Activated CD4-positive, alpha-beta T cell treated with anti-CD3 and anti-CD28 coated beads for 36 hours (primary cell): Measurements from ENCODE around the gene CCDC85A. TPM values are rescaled to one million over a fixed set of nuclear protein-coding genes. Genes with fewer than 3 reads are reported as not detected.

ENCODE experiments used
- ATAC-seq: fragments of 200-7000 bp; cut with Tn5 transposase; one replicate; pipeline ENCODE4 v1.10.0; 2021; ENCODE audit warnings: mild to moderate bottlenecking, moderate library complexity
- CTCF ChIA-PET: fragments of 350-600 bp; sonication (Branson Sonifier 250); formaldehyde crosslinking; loops from one replicate; lab custom pipeline; 2021; ENCODE audit warnings: antibody characterized with exemption; lab: Charles Lee
- POLR2A ChIA-PET: fragments of 350-600 bp; sonication (Branson Sonifier 250); formaldehyde crosslinking; loops from one replicate; lab custom pipeline; 2021; ENCODE audit warnings: antibody characterized with exemption, inconsistent platforms; lab: Charles Lee
- DNase-seq: peaks from one replicate; pipeline ENCODE4 v3.0.0-alpha.2; 2020
- H3K27ac Mint-ChIP-seq: one replicate; pipeline ENCODE4 v1.8.0; 2021; ENCODE audit warnings: mixed read lengths
- H3K27me3 Mint-ChIP-seq: one replicate; pipeline ENCODE4 v1.8.0; 2021; ENCODE audit warnings: mixed read lengths
- H3K36me3 Mint-ChIP-seq: one replicate; pipeline ENCODE4 v1.8.0; 2021; ENCODE audit warnings: low read depth, mixed read lengths
- H3K4me1 Mint-ChIP-seq: one replicate; pipeline ENCODE4 v1.8.0; 2021; ENCODE audit warnings: mixed read lengths
- H3K4me3 Mint-ChIP-seq: one replicate; pipeline ENCODE4 v1.8.0; 2021; ENCODE audit warnings: mild to moderate bottlenecking, moderate library complexity, mixed read lengths
- H3K9me3 Mint-ChIP-seq: one replicate; pipeline ENCODE4 v1.8.0; 2021; ENCODE audit warnings: low read depth, mixed read lengths
- intact Hi-C, 2 experiments: fragments of 100-400 bp; cut with DNase I in 1 of 2; cut with micrococcal nuclease in 1 of 2; formaldehyde crosslinking; loops; one replicate each; pipeline versions ENCODE4 v1.14.2 to v1.15.1; 2022 to 2024; cut with DNase I, micrococcal nuclease
- total RNA-seq, 2 experiments: library from RNA; stranded (reverse); gene quantifications; one replicate each; pipeline ENCODE4 v1.2.3, GENCODE V29; 2021

The CCDC85A gene
- total RNA-seq, 2 experiments from 2014 or later = not detected

- H3K4me3 Mint-ChIP-seq = no peak overlapping the region
- CTCF ChIA-PET = no interaction called here
- POLR2A ChIA-PET = no interaction called here
- ATAC-seq (no peak), DNase-seq (no peak)
- H3K27me3 Mint-ChIP-seq = no peaks in the 10 kb centered on the region
- no peak overlapping the region for H3K27ac Mint-ChIP-seq
- no peaks in the 10 kb centered on the region for H3K36me3 Mint-ChIP-seq
- H3K4me1 Mint-ChIP-seq = no peaks in the 10 kb centered on the region
- intact Hi-C loops = no loop called here
- peaks cover 3% of the 10 kb centered on the region for H3K9me3 Mint-ChIP-seq
These were observed 101.4 kb downstream of the CCDC85A start for GRCh38 chr2:56285224-56285623.

GRCh38 chr2:56286936-56287335 is 103.1 kb downstream of the CCDC85A start:
- Mint-ChIP-seq H3K27me3 (no peaks in the 10 kb centered on the region), H3K9me3 (peaks cover 3% of the 10 kb centered on the region), H3K4me3 (no peak overlapping the region), H3K36me3 (no peaks in the 10 kb centered on the region), H3K27ac (no peak overlapping the region), H3K4me1 (no peaks in the 10 kb centered on the region)
- intact Hi-C loops = no loop called here
- DNase-seq = no peak
- POLR2A ChIA-PET = no interaction called here
- CTCF ChIA-PET = no interaction called here
- ATAC-seq = no peak

GRCh38 chr2:56287508-56287907 is 103.7 kb downstream of the CCDC85A start:
- Mint-ChIP-seq H3K4me3 (no peak overlapping the region), H3K27ac (no peak overlapping the region), H3K9me3 (peaks cover 3% of the 10 kb centered on the region), H3K36me3 (no peaks in the 10 kb centered on the region), H3K4me1 (no peaks in the 10 kb centered on the region), H3K27me3 (no peaks in the 10 kb centered on the region)
- ChIA-PET POLR2A (no interaction called here), CTCF (no interaction called here)
- no peak for DNase-seq
- ATAC-seq = no peak
- intact Hi-C loops = no loop called here

- no peak overlapping the region for H3K4me3 Mint-ChIP-seq
- ChIA-PET POLR2A (no interaction called here), CTCF (no interaction called here)
- DNase-seq (no peak), ATAC-seq (no peak)
- no peaks in the 10 kb centered on the region for H3K4me1 Mint-ChIP-seq
- H3K9me3 Mint-ChIP-seq = peaks cover 3% of the 10 kb centered on the region
- no peaks in the 10 kb centered on the region for H3K36me3 Mint-ChIP-seq
- no peaks in the 10 kb centered on the region for H3K27me3 Mint-ChIP-seq
- no peak overlapping the region for H3K27ac Mint-ChIP-seq
- intact Hi-C loops = no loop called here
These were observed 104.2 kb downstream of the CCDC85A start for GRCh38 chr2:56287974-56288373.

- H3K27ac Mint-ChIP-seq = no peak overlapping the region
- H3K27me3 Mint-ChIP-seq = no peaks in the 10 kb centered on the region
- ChIA-PET CTCF (no interaction called here), POLR2A (no interaction called here)
- no peak overlapping the region for H3K4me3 Mint-ChIP-seq
- ATAC-seq (no peak), DNase-seq (no peak)
- H3K36me3 Mint-ChIP-seq = no peaks in the 10 kb centered on the region
- H3K4me1 Mint-ChIP-seq = no peaks in the 10 kb centered on the region
- intact Hi-C loops = no loop called here
- H3K9me3 Mint-ChIP-seq = peaks cover 5% of the 10 kb centered on the region
These were observed 105.2 kb downstream of the CCDC85A start for GRCh38 chr2:56288838-56289580.

- no peak overlapping the region for H3K27ac Mint-ChIP-seq
- no peaks in the 10 kb centered on the region for H3K4me1 Mint-ChIP-seq
- intact Hi-C loops = no loop called here
- ChIA-PET POLR2A (no interaction called here), CTCF (no interaction called here)
- H3K9me3 Mint-ChIP-seq = peaks cover 2% of the 10 kb centered on the region
- H3K36me3 Mint-ChIP-seq = no peaks in the 10 kb centered on the region
- no peak overlapping the region for H3K4me3 Mint-ChIP-seq
- ATAC-seq (no peak), DNase-seq (no peak)
- no peaks in the 10 kb centered on the region for H3K27me3 Mint-ChIP-seq
These were observed 107.9 kb downstream of the CCDC85A start for GRCh38 chr2:56291711-56292110.

GRCh38 chr2:56292951-56293350 is 109.2 kb downstream of the CCDC85A start:
- ChIA-PET CTCF (no interaction called here), POLR2A (no interaction called here)
- Mint-ChIP-seq H3K9me3 (peaks cover 2% of the 10 kb centered on the region), H3K27me3 (no peaks in the 10 kb centered on the region), H3K4me1 (no peaks in the 10 kb centered on the region), H3K36me3 (no peaks in the 10 kb centered on the region), H3K27ac (no peak overlapping the region), H3K4me3 (no peak overlapping the region)
- DNase-seq (no peak), ATAC-seq (no peak)
- intact Hi-C loops = no loop called here

- intact Hi-C loops = no loop called here
- CTCF ChIA-PET = no interaction called here
These were observed 111.9 kb downstream of the CCDC85A start for GRCh38 chr2:56295666-56296065.

GRCh38 chr2:56297671-56298070 is 113.9 kb downstream of the CCDC85A start:
- DNase-seq (no peak), ATAC-seq (no peak)
- H3K36me3 Mint-ChIP-seq = no peaks in the 10 kb centered on the region
- POLR2A ChIA-PET = no interaction called here
- H3K4me1 Mint-ChIP-seq = no peaks in the 10 kb centered on the region
- CTCF ChIA-PET = no interaction called here
- H3K9me3 Mint-ChIP-seq = peaks cover 2% of the 10 kb centered on the region
- H3K27me3 Mint-ChIP-seq = peaks cover 2% of the 10 kb centered on the region
- no peak overlapping the region for H3K27ac Mint-ChIP-seq
- no peak overlapping the region for H3K4me3 Mint-ChIP-seq
- intact Hi-C loops = no loop called here

More at GRCh38 chr2:56295666-56296065, 111.9 kb downstream of the CCDC85A start:
- Mint-ChIP-seq H3K36me3 (no peaks in the 10 kb centered on the region), H3K4me1 (no peaks in the 10 kb centered on the region), H3K4me3 (no peak overlapping the region), H3K27me3 (no peaks in the 10 kb centered on the region), H3K27ac (no peak overlapping the region), H3K9me3 (peaks cover 2% of the 10 kb centered on the region)
- DNase-seq (no peak), ATAC-seq (no peak)
- POLR2A ChIA-PET = no interaction called here

GRCh38 chr2:56299171-56299691 is 115.4 kb downstream of the CCDC85A start:
- Mint-ChIP-seq H3K36me3 (no peaks in the 10 kb centered on the region), H3K27ac (no peak overlapping the region), H3K27me3 (peaks cover 2% of the 10 kb centered on the region), H3K4me3 (no peak overlapping the region), H3K4me1 (no peaks in the 10 kb centered on the region), H3K9me3 (no peaks in the 10 kb centered on the region)
- intact Hi-C loops = no loop called here
- ChIA-PET CTCF (interaction anchor here (0.6 to 1.3 kb wide), 3 partner anchors 9 to 867 kb away, joined by 3 to 4 read pairs (median 3); no protein-coding TSS in a partner anchor), POLR2A (no interaction called here)
- no peak for ATAC-seq
- no peak for DNase-seq

- Mint-ChIP-seq H3K27ac (no peak overlapping the region), H3K36me3 (no peaks in the 10 kb centered on the region), H3K4me1 (no peaks in the 10 kb centered on the region), H3K4me3 (no peak overlapping the region), H3K27me3 (no peaks in the 10 kb centered on the region), H3K9me3 (peaks cover 2% of the 10 kb centered on the region)
- intact Hi-C loops = no loop called here
- POLR2A ChIA-PET = no interaction called here
- no peak for ATAC-seq
- CTCF ChIA-PET = no interaction called here
- no peak for DNase-seq
These were observed 125.9 kb downstream of the CCDC85A start for GRCh38 chr2:56309626-56310170.

- ChIA-PET POLR2A (no interaction called here), CTCF (no interaction called here)
- H3K9me3 Mint-ChIP-seq = peaks cover 2% of the 10 kb centered on the region
- intact Hi-C loops = no loop called here
- no peak overlapping the region for H3K4me3 Mint-ChIP-seq
- DNase-seq (no peak), ATAC-seq (no peak)
- no peak overlapping the region for H3K27ac Mint-ChIP-seq
- H3K27me3 Mint-ChIP-seq = no peaks in the 10 kb centered on the region
- no peaks in the 10 kb centered on the region for H3K36me3 Mint-ChIP-seq
- H3K4me1 Mint-ChIP-seq = no peaks in the 10 kb centered on the region
These were observed 129.7 kb downstream of the CCDC85A start for GRCh38 chr2:56313500-56313921.
